GM10266 (cell line): Measurements from ENCODE around the gene NELFE.
"Not testable (repeated sequence)": the region's sequence is repeated elsewhere in the genome, so short reads cannot be mapped to it uniquely, and the experiment has no call there.

ENCODE experiments used
- DNase-seq: peaks from one replicate; pipeline ENCODE4 v3.0.0; 2012; ENCODE audit errors: extremely low spot score
- CTCF ChIP-seq: IDR thresholded peaks from 2 replicates; pipeline ENCODE4 v1.5.1; 2012; ENCODE audit warnings: mild to moderate bottlenecking, low read depth; ENCODE audit not compliant: control insufficient read depth, insufficient read depth; ENCODE audit errors: missing control alignments

The NELFE gene

DNA sequence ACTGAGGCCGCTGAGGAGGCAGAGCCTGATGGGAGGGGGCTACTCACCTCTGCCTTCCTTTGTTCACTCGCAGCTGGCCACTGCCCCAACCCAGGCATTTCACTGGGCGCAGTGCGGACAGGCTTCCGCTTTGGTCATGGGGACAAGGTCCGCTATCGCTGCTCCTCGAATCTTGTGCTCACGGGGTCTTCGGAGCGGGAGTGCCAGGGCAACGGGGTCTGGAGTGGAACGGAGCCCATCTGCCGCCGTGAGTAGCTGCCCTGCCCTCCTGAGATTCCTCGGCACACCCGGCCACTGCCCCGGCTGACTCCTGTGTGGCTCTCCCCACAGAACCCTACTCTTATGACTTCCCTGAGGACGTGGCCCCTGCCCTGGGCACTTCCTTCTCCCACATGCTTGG, 25.2 kb downstream of the NELFE start:
- no peak for DNase-seq
- no peak for TF ChIP-seq CTCF

DNA sequence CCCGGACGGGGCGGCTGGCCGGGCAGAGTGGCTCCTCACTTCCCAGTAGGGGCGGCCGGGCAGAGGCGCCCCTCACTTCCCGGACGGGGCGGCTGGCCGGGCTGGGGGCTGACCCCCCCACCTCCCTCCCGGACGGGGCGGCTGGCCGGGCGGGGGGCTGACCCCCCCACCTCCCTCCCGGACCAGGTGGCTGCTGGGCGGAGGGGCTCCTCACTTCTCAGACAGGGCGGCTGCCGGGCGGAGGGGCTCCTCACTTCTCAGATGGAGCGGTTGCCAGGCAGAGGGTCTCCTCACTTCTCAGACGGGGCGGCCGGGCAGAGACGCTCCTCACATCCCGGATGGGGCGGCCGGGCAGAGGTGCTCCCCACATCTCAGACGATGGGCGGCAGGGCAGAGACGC, 26.6 kb downstream of the NELFE start:
- not testable (repeated sequence) for DNase-seq

DNA sequence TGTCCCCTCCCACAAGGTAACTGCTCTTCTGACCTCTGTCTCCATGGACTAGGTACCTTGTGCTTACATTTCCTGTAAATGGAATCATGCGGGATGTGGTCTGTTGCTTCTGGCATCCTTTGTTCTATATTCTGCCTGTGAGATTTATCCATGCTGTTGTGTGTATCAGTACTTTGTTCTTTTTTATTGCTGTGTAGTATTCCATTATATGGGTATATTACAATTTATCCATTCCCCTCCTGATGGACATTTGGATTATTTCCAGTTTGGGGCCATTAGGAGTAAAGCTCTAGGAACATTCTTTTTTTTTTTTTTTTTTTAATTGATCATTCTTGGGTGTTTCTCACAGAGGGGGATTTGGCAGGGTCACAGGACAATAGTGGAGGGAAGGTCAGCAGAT, 27.8 kb downstream of the NELFE start:
- DNase-seq: no peak

DNA sequence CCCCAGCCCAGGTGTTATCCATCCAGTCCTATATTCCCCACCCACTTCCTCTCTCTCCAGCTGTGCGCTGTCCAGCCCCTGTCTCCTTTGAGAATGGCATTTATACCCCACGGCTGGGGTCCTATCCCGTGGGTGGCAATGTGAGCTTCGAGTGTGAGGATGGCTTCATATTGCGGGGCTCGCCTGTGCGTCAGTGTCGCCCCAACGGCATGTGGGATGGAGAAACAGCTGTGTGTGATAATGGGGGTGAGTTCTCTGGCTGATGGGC, 30.2 kb downstream of the NELFE start:
- TF ChIP-seq CTCF: no peak

More for the DNA sequence above, 27.8 kb downstream of the NELFE start:
- no peak for TF ChIP-seq CTCF

GRCh38 chr6:31927863-31928671, 30.7 kb downstream of the NELFE start:
- TF ChIP-seq CTCF: no peak
- DNase-seq: no peak

More for the DNA sequence above, 30.2 kb downstream of the NELFE start:
- DNase-seq: no peak

GRCh38 chr6:31927242-31927862, 31.4 kb downstream of the NELFE start, which contains the start of gene C2:
Gene C2, plus strand, starts transcription at chr6:31927717. Its CDS starts 36 bp downstream, at chr6:31927753.
- no peak for DNase-seq
- no peak for TF ChIP-seq CTCF

GRCh38 chr6:31922942-31923341, 35.8 kb downstream of the NELFE start:
- TF ChIP-seq CTCF: peak; percentile 50
- no peak for DNase-seq

- DNase-seq: no peak
- TF ChIP-seq CTCF: no peak
Measured at GRCh38 chr6:31920811-31921210, 38.0 kb downstream of the NELFE start.
